IMR-90 (cell line): ENCODE data around the gene ANG. TPM values are rescaled to one million over a fixed set of nuclear protein-coding genes. Genes with fewer than 3 reads are reported as not detected.

Source experiments
- ATAC-seq: fragments of 200-7000 bp; cut with Tn5 transposase; 2 replicates; pipeline ENCODE4 v1.9.1; 2020; ENCODE audit warnings: low read depth, mild to moderate bottlenecking, moderate library complexity
- BruUV-seq: library from RNA; stranded (reverse); fragments of 400-500 nt; replicated peaks from 2 replicates; lab custom pipeline; 2021; lab: Mats Ljungman, UMichigan
- CTCF ChIA-PET: fragments of 300-600 bp; formaldehyde crosslinking; extraction: SDS; loops from one replicate; lab custom pipeline; 2021; ENCODE audit warnings: antibody characterized with exemption; lab: Yijun Ruan, JAX
- POLR2A ChIA-PET: fragments of 300-600 bp; sonication (Branson Sonifier 250); formaldehyde crosslinking; loops from one replicate; lab custom pipeline; 2022; ENCODE audit warnings: antibody characterized with exemption; ENCODE audit not compliant: unreplicated experiment; lab: Charles Lee
- DNase-seq: peaks from one replicate; pipeline ENCODE4 v3.0.0; 2013
- H2AFZ ChIP-seq: replicated peaks from 2 replicates; pipeline ENCODE3; 2013; ENCODE audit warnings: low read length, mild to moderate bottlenecking; ENCODE audit not compliant: poor library complexity
- H2AK5ac ChIP-seq: 2 replicates; pipeline ENCODE4 v1.6.1; 2013; ENCODE audit warnings: low read depth, low read length, inconsistent platforms
- H2AK9ac ChIP-seq: replicated peaks from 2 replicates; pipeline ENCODE3; 2013; ENCODE audit warnings: mild to moderate bottlenecking, low read depth, low read length, moderate library complexity; ENCODE audit not compliant: poor library complexity
- H2BK120ac ChIP-seq: 2 replicates; pipeline ENCODE4 v1.6.1; 2013; ENCODE audit warnings: low read depth, low read length, inconsistent platforms
- H2BK15ac ChIP-seq: 3 replicates; pipeline ENCODE4 v1.6.1; 2013; ENCODE audit warnings: low read depth, low read length, inconsistent platforms
- H2BK20ac ChIP-seq: 2 replicates; pipeline ENCODE4 v1.6.1; 2013; ENCODE audit warnings: low read depth, mild to moderate bottlenecking, inconsistent platforms, low read length, moderate library complexity
- H2BK5ac ChIP-seq: 2 replicates; pipeline ENCODE4 v1.6.1; 2013; ENCODE audit warnings: mild to moderate bottlenecking, low read depth, low read length, inconsistent platforms; ENCODE audit not compliant: poor library complexity, severe bottlenecking
- H3K14ac ChIP-seq: replicated peaks from 2 replicates; pipeline ENCODE4 v1.6.1; 2013; ENCODE audit warnings: low read depth, low read length, inconsistent platforms
- H3K18ac ChIP-seq: 2 replicates; pipeline ENCODE4 v1.6.1; 2013; ENCODE audit warnings: low read depth, low read length, control low read depth
- H3K23ac ChIP-seq: 2 replicates; pipeline ENCODE4 v1.6.1; 2013; ENCODE audit warnings: low read depth, low read length, inconsistent platforms
- H3K27ac ChIP-seq: 2 replicates; pipeline ENCODE4 v1.5.1; 2013; ENCODE audit warnings: mild to moderate bottlenecking, control low read depth, low read length; ENCODE audit not compliant: insufficient read depth
- H3K27me3 ChIP-seq: 2 replicates; pipeline ENCODE4 v1.6.1; 2013; ENCODE audit warnings: low read length; ENCODE audit not compliant: control insufficient read depth, insufficient read depth
- H3K36me3 ChIP-seq: 2 replicates; pipeline ENCODE4 v1.6.1; 2013; ENCODE audit warnings: low read length, mixed read lengths; ENCODE audit not compliant: control insufficient read depth, insufficient read depth
- H3K4ac ChIP-seq: 2 replicates; pipeline ENCODE4 v1.6.1; 2013; ENCODE audit warnings: low read depth, low read length, inconsistent platforms
- H3K4me1 ChIP-seq: 2 replicates; pipeline ENCODE4 v1.6.1; 2013; ENCODE audit warnings: low read length, mixed read lengths; ENCODE audit not compliant: control insufficient read depth, insufficient read depth
- H3K4me2 ChIP-seq: 2 replicates; pipeline ENCODE4 v1.6.1; 2013; ENCODE audit warnings: low read depth, mild to moderate bottlenecking, control low read depth, low read length, moderate library complexity
- H3K4me3 ChIP-seq: 2 replicates; pipeline ENCODE4 v1.5.1; 2013; ENCODE audit warnings: low read depth, mild to moderate bottlenecking, control low read depth, low read length, moderate library complexity; ENCODE audit not compliant: insufficient read depth
- H3K56ac ChIP-seq: 2 replicates; pipeline ENCODE4 v1.6.1; 2013; ENCODE audit warnings: low read length, inconsistent platforms; ENCODE audit not compliant: insufficient read depth; ENCODE audit errors: extremely low read depth
- H3K79me1 ChIP-seq, 2 experiments: 2 replicates each; pipeline ENCODE4 v1.6.1; 2013; ENCODE audit warnings: low read length in 2 of 2, inconsistent platforms in 1 of 2, low read depth in 1 of 2
- H3K9ac ChIP-seq: 2 replicates; pipeline ENCODE4 v1.6.1; 2013; ENCODE audit warnings: low read depth, low read length, control low read depth
- H3K9me1 ChIP-seq: 2 replicates; pipeline ENCODE4 v1.6.1; 2013; ENCODE audit warnings: low read length, inconsistent platforms; ENCODE audit not compliant: insufficient read depth
- H3K9me3 ChIP-seq: 2 replicates; pipeline ENCODE4 v1.6.1; 2013; ENCODE audit warnings: low read length; ENCODE audit not compliant: control insufficient read depth, insufficient read depth
- H4K20me1 ChIP-seq: 2 replicates; pipeline ENCODE4 v1.6.1; 2013; ENCODE audit warnings: low read length, inconsistent platforms; ENCODE audit not compliant: insufficient read depth
- H4K5ac ChIP-seq: 2 replicates; pipeline ENCODE4 v1.6.1; 2013; ENCODE audit warnings: mild to moderate bottlenecking, low read depth, low read length, control low read depth
- H4K8ac ChIP-seq, 2 experiments: 2 replicates each; pipeline ENCODE4 v1.6.1; 2013; ENCODE audit warnings: low read depth in 2 of 2, low read length in 2 of 2, control low read depth in 1 of 2, inconsistent platforms in 1 of 2
- H4K91ac ChIP-seq: 2 replicates; pipeline ENCODE4 v1.6.1; 2013; ENCODE audit warnings: low read depth, low read length, inconsistent platforms; ENCODE audit not compliant: insufficient read depth
- NFE2L2 ChIP-seq: fragments of 150-350 bp; IDR thresholded peaks from 2 replicates; pipeline ENCODE4 v1.6.1; 2016; ENCODE audit warnings: low read depth, mild to moderate bottlenecking, low read length
- RAD21 ChIP-seq: IDR thresholded peaks from 2 replicates; pipeline ENCODE4 v1.6.1; 2012; ENCODE audit warnings: low read length, improper control_type of control experiment
- SMC3 ChIP-seq: fragments of 150-350 bp; IDR thresholded peaks from 2 replicates; pipeline ENCODE4 v1.6.1; 2016; ENCODE audit warnings: low read depth, mild to moderate bottlenecking, antibody characterized with exemption, low read length, moderate library complexity
- WGBS, 2 experiments: methylation state at CpG; one replicate each; pipeline versions ENCODE4 v1.1.5 to v1.1.7; 2013; ENCODE audit warnings: missing lambda C conversion rate in 2 of 2; ENCODE audit not compliant: insufficient read length in 1 of 2; ENCODE audit errors: extremely low coverage in 2 of 2; 5-methylcytosine and 5-hydroxymethylcytosine counted together
- dilution Hi-C: fragments of 300-500 bp; cut with HindIII; formaldehyde crosslinking; loops from one replicate; pipeline ENCODE4 v1.14.3; 2018; ENCODE audit warnings: low sequenced_read_pairs; ENCODE audit not compliant: unreplicated experiment
- in situ Hi-C: fragments of 300-500 bp; cut with MboI; formaldehyde crosslinking; loops from 3 replicates; pipeline ENCODE4 v1.14.3; 2019; ENCODE audit warnings: low sequenced_read_pairs, inconsistent platforms, mixed read lengths
- intact Hi-C: fragments of 100-400 bp; cut with micrococcal nuclease; formaldehyde crosslinking; loops from 2 replicates; pipeline ENCODE4 v1.10.0; 2022
- polyA plus RNA-seq, 3 experiments: library from polyadenylated mRNA; depleted of rRNA; stranded (reverse); fragments of >200 nt; gene quantifications; 2 replicates each; pipeline ENCODE4 v1.2.3, GENCODE V29; 2012; ENCODE audit warnings: low replicate concordance in 1 of 3
- total RNA-seq: library from RNA; depleted of rRNA; stranded (reverse); fragments of >200 nt; gene quantifications from 2 replicates; pipeline ENCODE4 v1.2.3, GENCODE V29; 2012

The ANG gene
- total and polyA plus RNA-seq, 2 of the 4 experiments (the other 2 are of a cell fraction), result 3.6 to 4.7 TPM

DNA sequence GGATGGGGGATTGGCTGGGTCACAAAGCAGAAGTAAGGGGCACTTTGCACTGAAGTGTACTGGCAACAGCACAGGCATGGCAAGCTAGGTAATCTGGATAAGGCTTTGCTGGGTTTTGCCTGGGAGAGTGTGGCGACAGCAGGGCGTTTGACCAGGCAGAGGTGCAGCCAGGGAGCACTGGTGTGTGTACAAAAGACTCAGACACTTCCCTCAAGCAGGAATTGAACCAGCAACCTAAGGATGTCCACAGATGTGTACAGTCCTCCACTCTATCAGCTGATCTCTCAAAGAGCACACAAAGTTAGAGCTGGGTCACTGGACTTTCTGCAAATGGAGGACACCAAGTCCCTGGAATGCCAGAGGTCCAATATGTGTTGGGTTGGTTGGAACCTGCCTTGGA, 19.6 kb upstream of the ANG start:
- H3K27me3 ChIP-seq, result no peaks in the 10 kb centered on the region; the same call in none of the 2 replicates
- no peak overlapping the region for H2BK20ac ChIP-seq
- WGBS, 2 experiments, result no CpG with 5 or more reads among the region's 2 CpGs
- H3K56ac ChIP-seq, result no peak overlapping the region
- H3K4me2 ChIP-seq, result no peak overlapping the region
- no peak overlapping the region for H2BK15ac ChIP-seq
- ChIA-PET CTCF (no interaction called here), POLR2A (no interaction called here)
- no peak overlapping the region for H4K5ac ChIP-seq
- intact Hi-C loops (no loop called here), in situ Hi-C loops (no loop called here), dilution Hi-C loops (loop anchor here (25.0 kb wide), 1 partner anchor 132 kb away; no protein-coding TSS in a partner anchor)
- no peak overlapping the region for H4K8ac ChIP-seq
- TF ChIP-seq SMC3, result no peak
- no peak for TF ChIP-seq NFE2L2
- TF ChIP-seq RAD21, result no peak
- H2AFZ ChIP-seq, result no peak overlapping the region
- H3K4me3 ChIP-seq, result no peak overlapping the region
- no peaks in the 10 kb centered on the region for H3K9me1 ChIP-seq
- no peak overlapping the region for H2BK5ac ChIP-seq
- no peak overlapping the region for H3K4ac ChIP-seq
- H3K4me1 ChIP-seq, result no peaks in the 10 kb centered on the region
- H2AK9ac ChIP-seq, result peak overlapping the region; percentile 65
- no peak overlapping the region for H3K9ac ChIP-seq
- no peak overlapping the region for H2AK5ac ChIP-seq
- no peak overlapping the region for H4K91ac ChIP-seq
- H3K27ac ChIP-seq, result no peak overlapping the region
- no peak overlapping the region for H2BK120ac ChIP-seq
- no TSS peak for BruUV-seq
- no peak for ATAC-seq
- no peaks in the 10 kb centered on the region for H3K79me1 ChIP-seq
- no peaks in the 10 kb centered on the region for H3K36me3 ChIP-seq
- H3K14ac ChIP-seq, result no peak overlapping the region
- DNase-seq, result no peak
- H3K23ac ChIP-seq, result no peak overlapping the region
- H3K18ac ChIP-seq, result no peak overlapping the region
- no peaks in the 10 kb centered on the region for H4K20me1 ChIP-seq
- H3K9me3 ChIP-seq, result no peaks in the 10 kb centered on the region
